ENCODE results near the gene UGT1A8.

GRCh38 chr2:233656443-233656842 is 39.0 kb downstream of the UGT1A8 start:
- no peak for TF ChIP-seq CTCF (conservative IDR thresholded peaks at IDR 0.05; ENCODE audit: low read depth in 2 of 2)
- TF ChIP-seq CREB1 (CRISPR knock-in tag; IDR thresholded peaks at IDR 0.05; ENCODE audit: low read depth), result no peak
- no peak for TF ChIP-seq REST (IDR thresholded peaks at IDR 0.05; ENCODE audit: unreplicated experiment)
- no peak for TF ChIP-seq JUNB (IDR thresholded peaks at IDR 0.05; ENCODE audit: unreplicated experiment)
- no peak for TF ChIP-seq POLR2AphosphoS5 (IDR thresholded peaks at IDR 0.05; ENCODE audit: low read depth)
- no peak for TF ChIP-seq ETS1 (IDR thresholded peaks at IDR 0.05)
- TF ChIP-seq NANOG (IDR thresholded peaks at IDR 0.05; ENCODE audit: borderline replicate concordance), result no peak
- no peak for TF ChIP-seq EZH2phosphoT487 (IDR thresholded peaks at IDR 0.05; ENCODE audit: unreplicated experiment)
- TF ChIP-seq ZNF331 (CRISPR knock-in tag; IDR thresholded peaks at IDR 0.05; ENCODE audit: low read depth), result no peak
